Midbrain (tissue), 1 donor: ENCODE measurements around the gene DVL3.
"Not testable (repeated sequence)": the region's sequence is repeated elsewhere in the genome, so short reads cannot be mapped to it uniquely, and the experiment has no call there.

Source experiments
- DNase-seq: peaks from one replicate; lab custom pipeline; 2025; lab: John Stamatoyannopoulos, UW

DVL3 gene

GRCh38 chr3:184154885-184155643 is at the start of gene DVL3:
Gene DVL3, plus strand, starts transcription at chr3:184155377. Its CDS starts 259 bp downstream, at chr3:184155636.
- DNase-seq = peak; percentile 60

DNA sequence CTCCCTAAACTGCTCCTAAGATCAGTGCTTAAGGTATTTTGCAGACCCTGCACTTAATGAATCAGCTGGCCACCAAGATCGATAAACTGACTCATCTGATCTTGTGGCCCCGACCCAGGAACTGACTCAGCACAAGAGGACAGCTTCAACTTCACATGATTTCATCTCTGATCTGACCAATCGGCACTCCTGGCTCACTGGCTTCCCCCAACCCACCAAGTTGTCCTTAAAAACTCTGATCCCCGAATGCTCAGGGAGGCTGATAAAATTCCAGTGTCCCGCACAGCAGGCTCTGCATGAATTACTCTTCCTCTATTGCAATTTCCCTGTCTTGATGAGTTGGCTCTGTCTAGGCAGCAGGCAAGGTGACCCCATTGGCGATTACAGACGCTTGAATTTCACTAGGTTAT is 44.9 kb upstream of the DVL3 start:
- no peak for DNase-seq

DNA sequence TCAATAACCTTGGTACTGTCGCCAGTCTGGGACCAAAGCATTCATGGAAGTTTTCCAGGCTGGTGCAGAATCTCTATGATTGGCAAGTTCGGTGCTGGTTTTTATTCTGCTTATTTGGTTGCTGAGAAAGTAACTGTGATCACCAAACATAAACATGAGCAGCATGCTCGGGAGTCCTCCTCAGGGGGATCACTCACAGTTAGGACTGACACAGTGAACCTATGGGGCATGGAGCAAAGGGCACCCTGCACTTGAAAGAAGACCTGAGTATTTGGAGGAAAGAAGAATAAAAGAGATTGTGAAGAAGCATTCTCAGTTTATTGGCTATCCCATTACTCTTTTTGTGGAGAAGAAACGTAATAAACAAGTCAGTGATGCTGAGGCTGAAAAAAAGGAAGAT is 39.2 kb upstream of the DVL3 start:
- no peak for DNase-seq

GRCh38 chr3:184117636-184118035 is 37.5 kb upstream of the DVL3 start:
- no peak for DNase-seq

GRCh38 chr3:184121031-184121430 is 34.1 kb upstream of the DVL3 start:
- not testable (repeated sequence) for DNase-seq

DNA sequence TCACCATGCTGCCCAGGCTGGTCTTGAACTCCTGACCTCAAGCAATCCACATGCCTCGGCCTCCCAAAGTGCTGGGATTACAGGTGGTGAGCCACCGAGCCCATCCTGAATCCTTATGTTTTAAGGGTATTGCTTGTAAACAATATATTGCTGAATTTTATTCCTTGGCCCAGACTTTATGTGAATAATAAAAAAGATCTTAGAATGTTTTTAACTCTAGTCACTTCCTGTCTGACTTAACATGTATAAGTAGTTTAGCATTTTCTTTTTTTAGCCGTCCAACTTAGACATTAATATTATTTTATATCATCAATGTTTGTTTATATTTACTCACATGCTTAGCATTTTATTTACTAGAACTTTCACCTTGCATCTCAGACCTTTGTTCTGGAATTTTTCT is 29.2 kb upstream of the DVL3 start:
- DNase-seq = no peak

DNA sequence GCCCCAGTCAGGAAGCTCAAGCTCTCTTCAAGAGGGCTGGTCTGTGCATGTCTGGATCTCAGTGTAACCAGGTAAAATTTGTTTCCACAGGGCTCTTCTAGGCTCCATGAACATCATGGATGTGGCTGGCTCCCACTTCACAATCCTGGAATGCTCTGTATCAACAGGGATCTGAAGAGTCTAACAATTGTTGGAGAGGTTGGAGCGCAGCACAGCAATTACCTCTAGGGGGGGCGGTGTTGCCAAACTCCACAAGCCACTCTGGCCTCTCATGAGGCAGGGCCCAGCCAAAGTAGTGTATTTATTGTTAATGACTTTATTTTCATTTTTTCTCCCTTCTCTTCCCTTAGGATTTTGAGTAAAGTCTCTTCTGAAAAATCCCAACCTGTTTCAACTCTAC is 26.2 kb upstream of the DVL3 start:
- DNase-seq = no peak

DNA sequence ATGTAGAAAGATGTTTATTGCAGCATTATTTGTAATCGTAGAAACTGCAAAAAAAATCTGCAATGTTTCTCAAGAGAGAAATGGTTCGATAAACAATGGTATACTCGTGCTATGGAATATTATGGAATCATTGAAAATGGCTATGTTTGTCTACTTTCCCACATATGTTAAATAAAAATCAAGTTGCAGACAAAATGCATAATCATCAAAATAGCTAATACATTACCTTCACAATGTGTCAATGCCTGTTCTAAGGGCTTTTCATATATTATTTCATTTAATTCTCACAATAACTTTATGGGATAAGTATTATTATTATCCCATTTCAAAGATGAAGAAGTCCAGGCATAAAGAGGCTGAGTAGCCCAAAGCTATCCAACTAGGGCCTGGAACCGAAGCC is 22.2 kb upstream of the DVL3 start:
- no peak for DNase-seq

DNA sequence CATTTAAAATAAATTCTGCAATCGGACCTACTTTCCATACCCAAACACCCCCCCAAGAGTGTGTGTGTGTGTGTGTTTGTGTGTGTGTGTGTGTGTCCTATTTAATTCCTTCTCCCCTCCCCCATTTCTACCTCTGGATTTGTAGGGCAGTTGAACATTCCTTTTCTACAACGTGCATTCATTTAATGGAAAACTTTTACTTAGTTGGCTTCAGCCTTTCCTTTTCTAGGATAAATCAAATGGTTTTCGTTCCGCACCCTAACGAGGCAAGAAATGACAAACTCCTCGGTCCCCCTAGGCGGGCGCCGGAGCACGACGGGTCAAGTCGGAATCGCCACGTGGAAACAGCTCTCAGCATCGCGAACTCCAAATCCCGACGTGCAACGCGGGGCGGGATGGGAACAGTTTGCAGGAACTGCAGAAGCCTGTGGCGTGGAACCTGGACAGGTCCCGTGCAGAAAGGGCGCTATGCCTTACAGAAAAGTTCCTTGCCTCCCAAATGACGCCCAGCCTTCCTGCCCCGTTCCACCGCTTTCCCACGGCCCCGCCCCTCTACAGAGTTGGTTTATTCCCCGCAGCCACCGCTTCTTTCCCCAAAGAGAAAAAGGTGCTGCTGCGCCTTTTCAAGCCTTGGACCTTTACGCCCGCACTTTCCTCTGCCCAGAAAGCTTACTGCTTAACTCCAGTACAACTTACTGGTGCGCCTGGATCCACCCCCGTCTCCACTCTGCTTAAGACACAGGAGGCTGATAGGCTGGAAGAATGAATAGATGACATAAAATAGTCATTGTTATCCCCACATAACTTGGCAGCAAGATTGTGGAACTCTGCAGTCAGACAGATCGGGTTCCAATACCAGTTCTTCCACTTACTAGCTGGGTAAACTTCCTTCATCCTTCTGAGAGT is 21.1 kb upstream of the DVL3 start:
- DNase-seq = peak; percentile 84

DNA sequence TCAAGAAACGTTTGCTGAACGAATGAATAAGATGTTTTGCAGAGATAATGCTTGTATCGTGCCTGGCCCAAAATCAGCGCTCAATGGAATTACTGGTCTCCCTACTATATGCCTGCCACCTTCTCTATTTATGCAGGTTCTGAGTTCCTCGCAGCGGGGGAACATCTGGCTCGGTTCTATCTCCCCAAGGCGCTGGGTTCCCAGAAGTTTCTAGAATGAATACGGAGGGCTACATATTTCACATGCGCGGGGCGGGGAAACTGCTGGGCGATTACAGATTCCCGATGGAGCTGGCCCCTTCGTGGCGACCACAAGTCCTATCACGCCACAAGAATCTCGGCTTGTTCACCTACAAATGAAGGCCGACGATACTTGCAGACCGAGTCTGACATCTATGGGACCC is 20.4 kb upstream of the DVL3 start:
- DNase-seq = no peak

GRCh38 chr3:184135149-184135910 is 19.8 kb upstream of the DVL3 start, which contains the start of gene EIF2B5:
Gene EIF2B5, plus strand, starts transcription at chr3:184135358. Its CDS starts 28 bp downstream, at chr3:184135386.
- DNase-seq = peak; percentile 95

GRCh38 chr3:184135911-184136260 is 19.3 kb upstream of the DVL3 start:
- no peak for DNase-seq

- DNase-seq = no peak
Measured at GRCh38 chr3:184140436-184140835, 14.7 kb upstream of the DVL3 start.

DNA sequence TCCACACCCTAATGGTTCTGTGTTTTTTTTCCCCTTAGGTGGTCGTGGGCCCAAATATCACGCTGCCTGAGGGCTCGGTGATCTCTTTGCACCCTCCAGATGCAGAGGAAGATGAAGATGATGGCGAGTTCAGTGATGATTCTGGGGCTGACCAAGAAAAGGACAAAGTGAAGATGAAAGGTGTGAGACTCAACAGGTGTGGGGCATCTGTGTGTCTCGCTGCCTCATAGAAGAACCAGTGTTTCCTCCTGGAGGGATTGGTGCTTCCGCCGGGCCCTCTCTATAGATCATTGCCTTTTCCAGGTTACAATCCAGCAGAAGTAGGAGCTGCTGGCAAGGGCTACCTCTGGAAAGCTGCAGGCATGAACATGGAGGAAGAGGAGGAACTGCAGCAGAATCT is 13.0 kb upstream of the DVL3 start:
- no peak for DNase-seq

DNA sequence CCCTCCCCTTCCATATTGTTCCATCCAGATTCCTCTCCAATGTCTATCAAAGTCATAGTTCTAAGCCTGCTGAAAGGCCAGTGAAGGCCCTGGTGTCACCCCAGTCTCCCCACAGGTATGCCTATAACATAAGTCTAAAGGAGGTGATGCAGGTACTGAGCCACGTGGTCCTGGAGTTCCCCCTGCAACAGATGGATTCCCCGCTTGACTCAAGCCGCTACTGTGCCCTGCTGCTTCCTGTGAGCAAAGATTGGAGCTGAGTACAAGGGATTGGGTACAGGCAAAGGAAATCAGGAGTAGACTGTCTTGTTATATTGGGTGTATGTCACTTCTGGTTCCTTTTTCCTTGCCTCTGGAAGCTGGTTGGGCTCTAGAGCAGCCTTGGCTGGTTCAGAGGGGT is 11.8 kb upstream of the DVL3 start:
- no peak for DNase-seq

- DNase-seq = no peak
Measured at GRCh38 chr3:184144505-184144904, 10.7 kb upstream of the DVL3 start.

GRCh38 chr3:184145111-184145524 is 10.1 kb upstream of the DVL3 start:
- peak; percentile 30 for DNase-seq

DNA sequence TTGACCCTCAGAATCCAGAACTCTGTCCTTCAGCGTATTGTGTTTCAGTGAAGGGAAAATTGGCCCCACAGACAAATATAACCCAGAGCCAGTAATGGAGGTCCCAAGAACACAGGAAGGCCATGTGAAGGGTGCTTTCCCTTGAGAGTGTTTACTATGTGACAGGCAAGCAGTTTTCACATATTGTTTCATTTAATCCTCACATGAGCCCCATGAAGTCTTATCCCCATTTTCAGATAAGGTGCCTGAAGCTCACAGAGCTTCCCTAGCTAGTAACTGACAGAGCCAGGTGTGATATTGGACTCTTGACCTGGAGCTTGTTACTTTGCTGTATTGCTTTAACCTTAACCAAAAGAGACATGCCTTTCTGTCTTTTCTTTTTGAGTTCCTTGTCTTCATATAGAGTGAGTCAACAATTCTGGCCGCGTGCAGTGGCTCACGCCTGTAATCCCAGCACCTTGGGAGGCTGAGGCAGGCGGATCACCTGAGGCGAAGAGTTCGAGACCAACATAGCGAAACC is 9.4 kb upstream of the DVL3 start:
- no peak for DNase-seq

- DNase-seq = no peak
Measured at GRCh38 chr3:184148076-184148475, 7.1 kb upstream of the DVL3 start.

DNA sequence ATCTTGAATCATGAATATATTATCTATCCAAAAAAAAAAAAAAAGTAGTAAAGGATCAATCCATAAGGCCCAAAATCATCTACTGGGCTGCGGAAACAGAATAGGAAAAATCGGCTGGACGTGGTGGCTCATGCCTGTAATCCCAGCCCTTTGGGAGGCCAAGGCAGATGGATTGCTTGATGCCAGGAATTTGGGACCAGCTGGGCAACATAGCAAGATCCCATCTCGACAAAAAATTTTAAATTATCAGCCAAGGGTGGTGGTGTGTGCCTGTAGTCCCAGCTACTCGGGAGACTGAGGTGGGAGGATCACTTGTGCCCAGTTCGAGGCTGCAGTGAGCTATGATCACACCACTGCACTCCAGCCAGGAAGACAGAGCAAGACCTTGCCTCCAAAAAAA is 6.1 kb upstream of the DVL3 start:
- DNase-seq = no peak

- not testable (repeated sequence) for DNase-seq
Measured at GRCh38 chr3:184149770-184150169, 5.4 kb upstream of the DVL3 start.
